Endothelial cell of hepatic sinusoid (primary cell): Measurements from ENCODE around the gene EAPP.
"Not testable (repeated sequence)": the region's sequence is repeated elsewhere in the genome, so short reads cannot be mapped to it uniquely, and the experiment has no call there.

ENCODE experiments used
- in situ Hi-C: cut with HindIII; loops from 2 replicates; pipeline ENCODE4 v1.10.0; 2017; ENCODE audit warnings: low sequenced_read_pairs

EAPP gene

GRCh38 chr14:34538871-34539406 is 562 bp downstream of the EAPP start:
- in situ Hi-C loops = loop anchor here (5.0 kb wide), 1 partner anchor 72 kb away; no protein-coding TSS in a partner anchor

GRCh38 chr14:34538096-34538495 is 1.4 kb downstream of the EAPP start:
- in situ Hi-C loops = loop anchor here (5.0 kb wide), 1 partner anchor 71 kb away; no protein-coding TSS in a partner anchor

GRCh38 chr14:34537677-34538009 is 1.9 kb downstream of the EAPP start:
- in situ Hi-C loops = loop anchor here (5.0 kb wide), 1 partner anchor 70 kb away; no protein-coding TSS in a partner anchor

- in situ Hi-C loops = loop anchor here (5.0 kb wide), 1 partner anchor 70 kb away; no protein-coding TSS in a partner anchor
Measured at GRCh38 chr14:34536951-34537676, 2.4 kb downstream of the EAPP start.

- in situ Hi-C loops = no loop called here
Measured at GRCh38 chr14:34527591-34527990, 11.9 kb downstream of the EAPP start.

- in situ Hi-C loops = not testable (repeated sequence)
Measured at GRCh38 chr14:34524216-34524615, 15.3 kb downstream of the EAPP start.

GRCh38 chr14:34522496-34522895 is 17.0 kb downstream of the EAPP start:
- in situ Hi-C loops = no loop called here

GRCh38 chr14:34521071-34521470 is 18.4 kb downstream of the EAPP start:
- in situ Hi-C loops = not testable (repeated sequence)

GRCh38 chr14:34520304-34520970 is 19.1 kb downstream of the EAPP start:
- in situ Hi-C loops = not testable (repeated sequence)

GRCh38 chr14:34507884-34508283 is 31.6 kb downstream of the EAPP start:
- in situ Hi-C loops = no loop called here

- in situ Hi-C loops = no loop called here
Measured at GRCh38 chr14:34507459-34507858, 32.0 kb downstream of the EAPP start.

GRCh38 chr14:34505124-34505491 is 34.4 kb downstream of the EAPP start:
- in situ Hi-C loops = not testable (repeated sequence)

- in situ Hi-C loops = not testable (repeated sequence)
Measured at GRCh38 chr14:34504027-34504426, 35.5 kb downstream of the EAPP start.

GRCh38 chr14:34502545-34503225 is 36.8 kb downstream of the EAPP start:
- in situ Hi-C loops = no loop called here

- in situ Hi-C loops = no loop called here
Measured at GRCh38 chr14:34502001-34502400, 37.5 kb downstream of the EAPP start.

GRCh38 chr14:34501004-34501580 is 38.4 kb downstream of the EAPP start:
- in situ Hi-C loops = no loop called here

- in situ Hi-C loops = no loop called here
Measured at GRCh38 chr14:34498684-34499412, 40.7 kb downstream of the EAPP start.

GRCh38 chr14:34496679-34497513 is 42.6 kb downstream of the EAPP start:
- in situ Hi-C loops = no loop called here

- in situ Hi-C loops = no loop called here
Measured at GRCh38 chr14:34496007-34496678, 43.4 kb downstream of the EAPP start.
